HL-60 (cell line): ENCODE data around the gene CLDN9.
A peak's percentile ranks its signal among the peaks of the same experiment; 100 is the strongest.

Experiments
- DNase-seq, 2 experiments: peaks; one replicate each; pipeline ENCODE4 v3.0.0-alpha.2; 2010 to 2020; ENCODE audit warnings: low read depth in 1 of 2, low spot score in 1 of 2
- H3K27ac ChIP-seq: fragments of 250-450 bp; sonication (Bioruptor Pico); replicated peaks from 2 replicates; pipeline ENCODE4 v1.5.1; 2020; ENCODE audit warnings: mild to moderate bottlenecking, moderate library complexity
- H3K27me3 ChIP-seq: fragments of 250-450 bp; sonication (Bioruptor Pico); 2 replicates; pipeline ENCODE4 v1.5.1; 2021; ENCODE audit warnings: mild to moderate bottlenecking, moderate library complexity; ENCODE audit not compliant: insufficient read depth, poor library complexity, severe bottlenecking
- H3K4me3 ChIP-seq: replicated peaks from 2 replicates; pipeline ENCODE4 v1.5.1; 2011; ENCODE audit warnings: mild to moderate bottlenecking, control low read depth, low read length; ENCODE audit not compliant: insufficient read depth
- GABPA ChIP-seq: IDR thresholded peaks from 2 replicates; pipeline ENCODE4 v1.6.1; 2012; ENCODE audit warnings: low read depth
- POLR2AphosphoS5 ChIP-seq: IDR thresholded peaks from 2 replicates; pipeline ENCODE4 v1.6.1; 2012; ENCODE audit warnings: low read depth
- SPI1 ChIP-seq: IDR thresholded peaks from 2 replicates; pipeline ENCODE4 v1.6.1; 2012; ENCODE audit warnings: low read depth, mild to moderate bottlenecking, borderline replicate concordance
- TF ChIP-seq, protein P1 (sequence below): IDR thresholded peaks from 2 replicates; pipeline ENCODE4 v1.6.1; 2012; ENCODE audit warnings: low read depth; ENCODE audit not compliant: insufficient replicate concordance
- TF ChIP-seq, protein P2 (sequence below): IDR thresholded peaks from one replicate; pipeline ENCODE4 v1.5.1; 2011; ENCODE audit warnings: low read length, control low read depth, inconsistent platforms; ENCODE audit not compliant: insufficient read depth

The CLDN9 gene

DNA sequence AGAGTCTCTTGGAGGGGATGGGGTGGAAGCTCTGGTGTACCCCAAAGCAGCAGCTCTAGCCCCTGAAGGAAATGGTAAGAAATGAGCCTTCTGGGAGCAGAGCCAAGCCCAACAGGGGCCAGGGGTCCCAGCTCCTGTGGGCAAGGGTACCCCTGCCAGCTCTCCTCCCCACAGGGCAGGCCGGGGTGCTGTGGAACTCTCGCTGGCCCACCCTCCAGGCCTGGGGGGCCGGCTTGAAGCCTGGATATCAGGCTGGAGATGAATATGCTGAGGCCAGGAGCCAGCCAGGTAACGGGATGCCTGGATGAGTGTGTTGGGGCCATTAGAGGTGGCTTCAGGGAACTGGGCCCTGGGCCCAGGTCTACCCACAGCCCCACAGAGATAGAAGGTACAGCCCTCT, 12.2 kb upstream of the CLDN9 start:
- no peak overlapping the region for H3K4me3 ChIP-seq
- TF ChIP-seq GABPA = no peak
- TF ChIP-seq, protein P1, sequence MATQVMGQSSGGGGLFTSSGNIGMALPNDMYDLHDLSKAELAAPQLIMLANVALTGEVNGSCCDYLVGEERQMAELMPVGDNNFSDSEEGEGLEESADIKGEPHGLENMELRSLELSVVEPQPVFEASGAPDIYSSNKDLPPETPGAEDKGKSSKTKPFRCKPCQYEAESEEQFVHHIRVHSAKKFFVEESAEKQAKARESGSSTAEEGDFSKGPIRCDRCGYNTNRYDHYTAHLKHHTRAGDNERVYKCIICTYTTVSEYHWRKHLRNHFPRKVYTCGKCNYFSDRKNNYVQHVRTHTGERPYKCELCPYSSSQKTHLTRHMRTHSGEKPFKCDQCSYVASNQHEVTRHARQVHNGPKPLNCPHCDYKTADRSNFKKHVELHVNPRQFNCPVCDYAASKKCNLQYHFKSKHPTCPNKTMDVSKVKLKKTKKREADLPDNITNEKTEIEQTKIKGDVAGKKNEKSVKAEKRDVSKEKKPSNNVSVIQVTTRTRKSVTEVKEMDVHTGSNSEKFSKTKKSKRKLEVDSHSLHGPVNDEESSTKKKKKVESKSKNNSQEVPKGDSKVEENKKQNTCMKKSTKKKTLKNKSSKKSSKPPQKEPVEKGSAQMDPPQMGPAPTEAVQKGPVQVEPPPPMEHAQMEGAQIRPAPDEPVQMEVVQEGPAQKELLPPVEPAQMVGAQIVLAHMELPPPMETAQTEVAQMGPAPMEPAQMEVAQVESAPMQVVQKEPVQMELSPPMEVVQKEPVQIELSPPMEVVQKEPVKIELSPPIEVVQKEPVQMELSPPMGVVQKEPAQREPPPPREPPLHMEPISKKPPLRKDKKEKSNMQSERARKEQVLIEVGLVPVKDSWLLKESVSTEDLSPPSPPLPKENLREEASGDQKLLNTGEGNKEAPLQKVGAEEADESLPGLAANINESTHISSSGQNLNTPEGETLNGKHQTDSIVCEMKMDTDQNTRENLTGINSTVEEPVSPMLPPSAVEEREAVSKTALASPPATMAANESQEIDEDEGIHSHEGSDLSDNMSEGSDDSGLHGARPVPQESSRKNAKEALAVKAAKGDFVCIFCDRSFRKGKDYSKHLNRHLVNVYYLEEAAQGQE = no peak
- no peak for TF ChIP-seq POLR2AphosphoS5
- no peak overlapping the region for H3K27ac ChIP-seq
- no peak for DNase-seq
- H3K27me3 ChIP-seq = no peaks in the 10 kb centered on the region

DNA sequence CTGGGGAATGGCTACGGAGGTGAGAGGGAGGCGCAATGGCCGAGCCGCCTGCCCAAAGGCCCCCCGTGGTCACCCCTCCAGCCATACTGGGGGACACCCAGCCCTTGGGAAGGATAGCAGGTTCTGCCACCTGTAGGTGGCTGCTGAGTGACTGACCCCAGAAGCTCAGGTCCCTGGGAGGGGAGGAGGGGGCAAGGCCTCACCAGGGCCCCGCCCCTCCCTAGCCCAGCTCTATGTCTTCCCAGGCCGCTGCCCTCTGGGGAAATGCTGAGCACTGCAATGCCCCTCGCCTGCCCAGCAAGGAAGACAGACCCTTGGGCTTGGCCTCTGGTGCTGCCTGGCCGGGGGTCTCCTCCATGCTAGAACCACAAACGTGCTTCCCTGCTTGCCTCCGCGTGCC, 11.4 kb upstream of the CLDN9 start:
- no peaks in the 10 kb centered on the region for H3K27me3 ChIP-seq
- TF ChIP-seq POLR2AphosphoS5 (no peak), SPI1 (no peak), GABPA (no peak)
- TF ChIP-seq, protein P1 = no peak
- TF ChIP-seq, protein P2, sequence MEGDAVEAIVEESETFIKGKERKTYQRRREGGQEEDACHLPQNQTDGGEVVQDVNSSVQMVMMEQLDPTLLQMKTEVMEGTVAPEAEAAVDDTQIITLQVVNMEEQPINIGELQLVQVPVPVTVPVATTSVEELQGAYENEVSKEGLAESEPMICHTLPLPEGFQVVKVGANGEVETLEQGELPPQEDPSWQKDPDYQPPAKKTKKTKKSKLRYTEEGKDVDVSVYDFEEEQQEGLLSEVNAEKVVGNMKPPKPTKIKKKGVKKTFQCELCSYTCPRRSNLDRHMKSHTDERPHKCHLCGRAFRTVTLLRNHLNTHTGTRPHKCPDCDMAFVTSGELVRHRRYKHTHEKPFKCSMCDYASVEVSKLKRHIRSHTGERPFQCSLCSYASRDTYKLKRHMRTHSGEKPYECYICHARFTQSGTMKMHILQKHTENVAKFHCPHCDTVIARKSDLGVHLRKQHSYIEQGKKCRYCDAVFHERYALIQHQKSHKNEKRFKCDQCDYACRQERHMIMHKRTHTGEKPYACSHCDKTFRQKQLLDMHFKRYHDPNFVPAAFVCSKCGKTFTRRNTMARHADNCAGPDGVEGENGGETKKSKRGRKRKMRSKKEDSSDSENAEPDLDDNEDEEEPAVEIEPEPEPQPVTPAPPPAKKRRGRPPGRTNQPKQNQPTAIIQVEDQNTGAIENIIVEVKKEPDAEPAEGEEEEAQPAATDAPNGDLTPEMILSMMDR = no peak
- H3K27ac ChIP-seq = no peak overlapping the region
- DNase-seq = no peak
- no peak overlapping the region for H3K4me3 ChIP-seq

DNA sequence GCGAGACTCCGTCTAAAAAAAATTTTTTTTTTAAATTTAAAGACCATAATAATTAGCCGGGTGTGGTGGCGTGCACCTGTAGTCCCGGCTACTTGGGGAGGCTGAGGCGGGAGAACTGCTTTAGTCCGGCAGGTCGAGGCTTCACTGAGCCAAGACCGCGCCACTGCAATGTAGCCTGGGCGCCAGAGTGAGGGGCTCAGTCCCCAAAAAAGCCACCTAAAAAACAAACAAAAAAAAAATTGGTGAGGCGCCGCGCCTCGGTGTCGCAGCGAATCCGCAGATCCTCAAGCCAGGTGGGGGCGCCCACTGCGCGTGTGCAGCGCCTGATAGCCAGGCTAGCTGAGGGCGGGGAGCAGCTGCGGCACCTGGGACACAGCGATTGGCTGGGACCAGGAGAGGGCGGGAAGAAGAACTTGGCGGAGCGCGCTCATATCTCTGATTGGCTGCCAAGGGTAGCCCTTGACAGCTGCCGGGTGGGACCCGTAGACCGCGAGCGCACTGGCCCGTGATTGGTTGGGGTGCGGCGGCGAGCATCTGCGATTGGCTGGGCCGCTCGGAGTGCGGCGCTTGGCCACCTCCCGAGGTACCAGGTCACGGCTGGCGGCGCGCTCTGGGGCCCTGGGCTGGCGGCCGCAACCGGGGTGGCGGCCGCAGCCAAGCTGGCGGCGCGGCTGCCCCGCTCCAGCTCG, 9.0 kb upstream of the CLDN9 start:
- H3K4me3 ChIP-seq = no peak overlapping the region
- no peak for TF ChIP-seq GABPA
- H3K27ac ChIP-seq = no peak overlapping the region
- H3K27me3 ChIP-seq = no peaks in the 10 kb centered on the region
- peak; percentile 99 to 100 for DNase-seq

DNA sequence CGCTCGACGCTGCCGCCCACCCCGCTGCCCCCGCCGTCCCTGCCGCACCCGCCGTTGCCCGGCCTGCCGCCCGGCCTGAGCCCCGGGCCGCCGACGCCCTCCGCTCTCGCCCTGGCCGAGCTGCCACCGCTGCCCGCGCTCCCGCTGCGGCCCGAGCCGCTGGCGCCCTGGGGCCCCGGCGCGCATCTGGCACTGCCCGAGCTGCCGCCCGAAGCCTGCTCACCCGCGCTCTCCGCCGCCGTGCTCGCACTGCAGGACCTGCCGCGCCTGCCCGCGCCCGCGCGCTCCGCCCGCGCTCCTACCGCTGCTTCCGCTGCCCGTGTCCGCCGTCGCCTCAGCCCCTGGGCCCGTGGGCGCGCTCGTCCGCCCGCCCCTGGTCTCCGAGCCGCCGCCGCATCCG, 8.4 kb upstream of the CLDN9 start:
- Histone ChIP-seq H3K27ac (no peak overlapping the region), H3K27me3 (no peaks in the 10 kb centered on the region), H3K4me3 (no peak overlapping the region; the same call in none of the 2 replicates)
- TF ChIP-seq, protein P2 = no peak
- no peak for TF ChIP-seq GABPA
- TF ChIP-seq, protein P1 = no peak
- no peak for TF ChIP-seq SPI1
- no peak for TF ChIP-seq POLR2AphosphoS5
- peak in 1 of 2 experiments; percentile 21 for DNase-seq
